ENCODE results near the gene PCSK6. TPM values are rescaled to one million over a fixed set of nuclear protein-coding genes. Genes with fewer than 3 reads are reported as not detected.

Gene PCSK6
- total RNA-seq, 1 experiment from 2014 or later = 26.3 TPM

DNA sequence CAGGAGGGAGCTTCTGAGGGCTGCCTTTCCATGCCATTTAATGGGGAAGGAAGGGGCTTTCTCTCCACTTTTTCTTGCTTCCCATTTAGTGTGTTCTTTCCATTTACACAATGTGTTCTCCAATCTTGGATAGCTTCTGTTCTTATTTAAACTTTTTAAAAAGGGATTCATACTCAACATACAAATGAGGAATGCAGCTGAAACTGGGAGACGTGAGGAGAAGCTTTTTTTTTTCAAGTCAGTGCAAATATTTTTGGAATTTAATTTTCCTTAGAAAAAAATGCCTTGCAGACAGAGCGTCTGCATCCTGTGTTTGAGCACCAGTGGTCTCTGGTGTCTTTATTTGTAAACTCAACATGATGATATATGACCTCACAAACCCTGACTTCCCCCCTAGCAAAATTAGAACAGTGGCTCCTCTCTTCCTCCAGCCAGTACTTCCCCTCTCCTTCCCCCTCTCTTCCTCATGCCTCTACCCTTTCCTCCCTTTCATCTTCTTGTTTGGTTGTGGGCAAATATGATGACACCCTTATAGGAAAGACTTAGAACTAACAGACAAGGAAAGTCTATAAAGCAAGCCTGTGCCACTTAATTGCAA is 48.1 kb upstream of the PCSK6 start:
- Histone ChIP-seq H3K79me2 (ENCODE audit: low read depth) (no peaks in the 10 kb centered on the region), H3K4me3 (no peak overlapping the region), H4K20me1 (ENCODE audit: insufficient read depth) (no peaks in the 10 kb centered on the region), H2AFZ (no peak overlapping the region), H3K9me3 (ENCODE audit: insufficient read depth, low read depth) (no peaks in the 10 kb centered on the region), H3K4me2 (no peak overlapping the region), H3K36me3 (ENCODE audit: low read depth) (no peaks in the 10 kb centered on the region), H3K27me3 (ENCODE audit: insufficient read depth, low read depth) (no peaks in the 10 kb centered on the region), H3F3A (ENCODE audit: insufficient read depth, low read depth) (no peaks in the 10 kb centered on the region), H3K4me1 (replicated peaks; ENCODE audit: insufficient read depth) (no peaks in the 10 kb centered on the region), H3K27ac (no peak overlapping the region), H3K9me2 (ENCODE audit: insufficient read depth) (no peaks in the 10 kb centered on the region)
- no TSS peak for BruUV-seq (replicated peaks)
- no peak for DNase-seq
- no peak for TF ChIP-seq EZH2 (IDR thresholded peaks at IDR 0.05; ENCODE audit: low read depth)
- TF ChIP-seq, protein P1, sequence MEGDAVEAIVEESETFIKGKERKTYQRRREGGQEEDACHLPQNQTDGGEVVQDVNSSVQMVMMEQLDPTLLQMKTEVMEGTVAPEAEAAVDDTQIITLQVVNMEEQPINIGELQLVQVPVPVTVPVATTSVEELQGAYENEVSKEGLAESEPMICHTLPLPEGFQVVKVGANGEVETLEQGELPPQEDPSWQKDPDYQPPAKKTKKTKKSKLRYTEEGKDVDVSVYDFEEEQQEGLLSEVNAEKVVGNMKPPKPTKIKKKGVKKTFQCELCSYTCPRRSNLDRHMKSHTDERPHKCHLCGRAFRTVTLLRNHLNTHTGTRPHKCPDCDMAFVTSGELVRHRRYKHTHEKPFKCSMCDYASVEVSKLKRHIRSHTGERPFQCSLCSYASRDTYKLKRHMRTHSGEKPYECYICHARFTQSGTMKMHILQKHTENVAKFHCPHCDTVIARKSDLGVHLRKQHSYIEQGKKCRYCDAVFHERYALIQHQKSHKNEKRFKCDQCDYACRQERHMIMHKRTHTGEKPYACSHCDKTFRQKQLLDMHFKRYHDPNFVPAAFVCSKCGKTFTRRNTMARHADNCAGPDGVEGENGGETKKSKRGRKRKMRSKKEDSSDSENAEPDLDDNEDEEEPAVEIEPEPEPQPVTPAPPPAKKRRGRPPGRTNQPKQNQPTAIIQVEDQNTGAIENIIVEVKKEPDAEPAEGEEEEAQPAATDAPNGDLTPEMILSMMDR (conservative IDR thresholded peaks at IDR 0.05) = no peak
- ChIA-PET POLR2A (ENCODE audit: unreplicated experiment) (interaction anchor here (0.6 kb wide), 1 partner anchor 29 kb away, joined by 5 read pairs; no protein-coding TSS in a partner anchor), CTCF (no interaction called here)
- intact Hi-C loops (cut with micrococcal nuclease; ENCODE audit: unreplicated experiment) = no loop called here

DNA sequence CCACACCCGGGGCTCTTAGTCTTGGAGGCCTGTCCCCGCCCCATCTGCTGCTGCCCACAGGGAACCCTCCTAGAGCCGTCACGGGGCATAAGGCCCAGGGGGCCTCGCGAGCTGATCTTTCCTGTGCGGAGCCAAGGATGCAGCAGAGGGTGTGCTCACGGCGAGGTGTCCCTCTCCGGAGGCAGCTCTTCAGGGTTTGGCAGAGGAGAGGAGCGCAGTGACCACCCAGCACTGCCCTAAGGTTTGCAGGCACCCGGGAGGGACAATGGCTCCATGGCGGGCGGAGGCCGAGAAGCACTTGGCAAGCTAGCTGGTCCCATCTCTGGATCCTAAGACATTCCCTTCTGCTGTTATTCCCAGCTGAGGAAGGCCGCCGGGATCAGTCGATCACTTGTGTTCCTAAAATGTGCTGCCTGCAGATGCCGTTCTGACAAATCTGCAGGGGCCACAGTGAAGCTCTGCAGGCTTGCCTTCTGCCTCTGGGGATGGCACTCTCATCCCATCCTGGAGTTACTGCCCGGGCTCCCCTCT is 47.4 kb upstream of the PCSK6 start:
- H3K79me2 ChIP-seq (ENCODE audit: low read depth) = no peaks in the 10 kb centered on the region
- no peaks in the 10 kb centered on the region for H3K9me2 ChIP-seq (ENCODE audit: insufficient read depth)
- no peaks in the 10 kb centered on the region for H4K20me1 ChIP-seq (ENCODE audit: insufficient read depth)
- H3K36me3 ChIP-seq (ENCODE audit: low read depth) = no peaks in the 10 kb centered on the region
- DNase-seq = no peak
- no peak overlapping the region for H2AFZ ChIP-seq
- H3K27ac ChIP-seq = no peak overlapping the region
- H3K4me2 ChIP-seq = no peak overlapping the region
- no peaks in the 10 kb centered on the region for H3K27me3 ChIP-seq (ENCODE audit: insufficient read depth, low read depth)
- intact Hi-C loops (cut with micrococcal nuclease; ENCODE audit: unreplicated experiment) = no loop called here
- ChIA-PET CTCF (no interaction called here), POLR2A (ENCODE audit: unreplicated experiment) (interaction anchor here (0.6 kb wide), 1 partner anchor 29 kb away, joined by 5 read pairs; no protein-coding TSS in a partner anchor)
- H3K9me3 ChIP-seq (ENCODE audit: insufficient read depth, low read depth) = no peaks in the 10 kb centered on the region
- no peak for TF ChIP-seq EZH2 (IDR thresholded peaks at IDR 0.05; ENCODE audit: low read depth)
- TF ChIP-seq, protein P1 (conservative IDR thresholded peaks at IDR 0.05) = no peak
- no peak overlapping the region for H3K4me3 ChIP-seq
- no peaks in the 10 kb centered on the region for H3F3A ChIP-seq (ENCODE audit: insufficient read depth, low read depth)
- H3K4me1 ChIP-seq (replicated peaks; ENCODE audit: insufficient read depth) = no peaks in the 10 kb centered on the region
- BruUV-seq (replicated peaks) = no TSS peak

DNA sequence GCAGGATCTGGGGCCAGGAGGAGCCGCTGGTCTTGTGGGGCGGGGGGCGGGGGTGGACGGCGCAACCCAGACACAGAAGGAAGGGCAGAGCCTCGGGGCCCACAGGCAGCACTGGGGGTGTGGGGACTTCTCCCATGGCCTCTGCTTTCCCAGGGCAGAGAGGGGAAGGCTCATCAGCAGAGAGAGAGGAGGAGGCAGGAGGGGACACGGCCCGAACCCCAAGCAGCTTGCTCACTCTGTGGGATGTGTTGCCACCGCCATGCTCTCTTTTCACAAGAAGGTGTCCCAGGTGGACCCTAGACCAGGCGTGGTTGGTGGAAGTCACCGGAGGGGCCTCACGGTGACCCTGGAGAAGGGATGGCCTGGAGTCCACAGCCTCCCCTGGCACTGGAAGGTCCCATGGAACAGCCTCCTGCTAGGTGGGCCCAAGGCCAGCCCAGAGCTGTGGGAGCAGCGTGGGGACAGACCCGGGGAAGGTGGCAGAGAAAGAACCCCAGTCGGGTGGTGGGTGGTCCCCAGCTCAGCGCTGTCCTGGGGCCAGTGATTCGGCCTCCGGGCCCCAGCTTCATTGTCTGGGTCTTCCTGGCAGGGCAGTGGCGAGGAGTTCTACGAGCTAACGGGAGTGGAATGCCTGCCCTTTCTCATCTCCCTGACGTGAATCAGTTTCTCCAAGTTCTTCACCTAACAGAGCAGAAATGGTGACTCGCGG is 46.8 kb upstream of the PCSK6 start:
- Histone ChIP-seq H3K4me2 (no peak overlapping the region), H4K20me1 (ENCODE audit: insufficient read depth) (no peaks in the 10 kb centered on the region), H2AFZ (no peak overlapping the region), H3K27me3 (ENCODE audit: insufficient read depth, low read depth) (no peaks in the 10 kb centered on the region), H3K4me3 (no peak overlapping the region), H3K27ac (no peak overlapping the region), H3K4me1 (replicated peaks; ENCODE audit: insufficient read depth) (peaks cover 1% of the 10 kb centered on the region), H3K36me3 (ENCODE audit: low read depth) (no peaks in the 10 kb centered on the region), H3K79me2 (ENCODE audit: low read depth) (no peaks in the 10 kb centered on the region), H3K9me3 (ENCODE audit: insufficient read depth, low read depth) (no peaks in the 10 kb centered on the region), H3F3A (ENCODE audit: insufficient read depth, low read depth) (no peaks in the 10 kb centered on the region; the same call in 1 of the 2 replicates), H3K9me2 (ENCODE audit: insufficient read depth) (no peaks in the 10 kb centered on the region)
- BruUV-seq (replicated peaks) = no TSS peak
- POLR2A ChIA-PET (ENCODE audit: unreplicated experiment) = no interaction called here
- TF ChIP-seq, protein P1 (conservative IDR thresholded peaks at IDR 0.05) = no peak
- TF ChIP-seq EZH2 (IDR thresholded peaks at IDR 0.05; ENCODE audit: low read depth) = no peak
- CTCF ChIA-PET = no interaction called here
- DNase-seq = no peak
- intact Hi-C loops (cut with micrococcal nuclease; ENCODE audit: unreplicated experiment) = no loop called here
